GM19452 (cell line): ENCODE data around the gene SLC7A11.

Experiments used
- ATAC-seq: cut with Tn5 transposase; IDR thresholded peaks from one replicate; pipeline ENCODE4 v1.9.1; 2021; ENCODE audit not compliant: unreplicated experiment

Gene SLC7A11

DNA sequence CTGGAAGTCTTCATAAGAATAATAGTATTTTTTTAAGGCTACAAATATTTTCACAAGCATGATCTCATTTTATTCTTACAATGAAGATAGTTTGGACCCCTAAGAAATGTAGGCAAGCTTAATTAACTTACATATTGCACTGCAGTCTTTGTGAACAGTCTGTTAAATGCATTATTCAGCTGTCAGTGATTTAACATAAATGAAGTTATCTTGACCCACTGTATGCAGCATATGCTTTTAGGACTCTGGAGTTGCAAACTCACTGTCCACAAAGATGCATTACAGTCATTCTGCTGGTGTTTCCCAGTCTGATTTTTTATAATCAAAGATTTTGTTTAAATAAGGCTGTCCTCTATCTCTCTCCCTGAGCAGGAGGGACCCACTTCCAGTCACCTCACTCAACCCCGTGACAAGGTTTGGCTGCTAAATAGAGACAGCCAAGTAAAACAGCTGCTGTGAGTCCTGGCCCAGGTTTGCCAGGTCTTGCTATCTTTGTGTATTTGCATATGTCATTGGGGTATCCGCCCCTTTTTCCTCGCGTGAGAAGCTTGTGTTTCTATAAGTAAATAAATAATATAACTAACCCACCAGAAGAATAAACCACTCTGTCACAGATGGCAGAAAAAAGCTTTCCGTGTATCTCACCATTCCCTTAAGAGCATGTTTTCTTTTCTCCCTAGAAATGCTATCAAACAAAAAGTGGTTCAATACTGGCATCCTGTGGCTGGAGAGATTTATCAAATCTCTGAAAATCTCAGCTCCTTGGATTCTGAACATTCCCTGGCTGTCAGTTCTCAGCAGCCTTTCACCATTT is 67.0 kb downstream of the SLC7A11 start:
- ATAC-seq: no peak

DNA sequence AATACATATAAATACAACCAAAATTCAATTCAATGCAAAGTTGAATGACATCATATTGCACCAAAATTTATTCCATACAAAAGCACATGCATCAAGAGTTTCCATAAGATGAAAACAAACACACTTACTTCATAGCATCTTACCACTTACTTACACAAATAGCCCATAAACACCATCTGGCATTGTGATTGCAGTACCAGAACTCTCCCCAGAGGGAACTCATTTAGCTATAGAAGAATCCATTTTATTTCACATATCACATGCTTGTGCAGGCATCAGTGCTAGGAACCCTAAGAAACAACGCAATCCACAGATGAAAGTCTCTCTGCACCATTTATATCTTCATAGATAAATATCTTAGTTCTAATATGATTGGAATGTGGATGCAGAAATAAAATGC is 77.9 kb downstream of the SLC7A11 start:
- ATAC-seq: no peak

DNA sequence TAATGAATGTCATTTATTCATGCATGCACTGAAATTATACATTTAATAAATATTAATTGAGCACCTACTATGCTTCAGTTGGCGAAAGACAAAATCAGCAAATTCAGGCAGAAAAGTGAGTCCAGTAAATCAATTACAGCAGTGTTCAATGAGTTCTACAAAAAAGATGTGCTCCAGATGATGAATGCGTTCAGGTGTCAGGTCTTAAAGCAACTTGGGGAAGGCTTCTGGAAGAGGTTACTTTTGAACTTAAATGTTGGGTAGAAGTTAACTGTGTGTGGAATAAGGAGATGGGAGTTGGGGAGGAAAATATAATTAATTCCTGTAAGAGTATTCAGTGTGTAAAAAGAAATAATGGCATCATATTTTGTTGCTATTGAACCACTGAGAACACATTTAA is 79.0 kb downstream of the SLC7A11 start:
- ATAC-seq: no peak

DNA sequence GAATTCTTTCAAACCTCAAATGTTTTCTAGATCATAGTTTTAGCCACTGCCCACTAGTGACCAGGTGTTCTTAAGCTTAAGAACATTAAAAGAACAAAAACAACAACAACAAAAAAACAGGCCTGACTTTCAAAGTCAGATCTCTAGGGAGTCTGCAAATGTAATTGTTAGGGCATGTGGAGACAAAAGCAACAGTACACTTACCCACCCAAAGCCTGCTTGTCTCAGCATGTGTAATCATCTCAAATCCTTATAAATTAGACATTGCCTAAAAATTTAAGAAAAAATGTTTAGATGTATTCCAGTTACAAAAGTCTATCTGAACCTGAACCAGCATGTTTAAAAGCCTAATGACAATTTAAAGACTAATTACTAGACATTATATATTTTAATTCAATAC is 79.9 kb downstream of the SLC7A11 start:
- ATAC-seq: no peak

DNA sequence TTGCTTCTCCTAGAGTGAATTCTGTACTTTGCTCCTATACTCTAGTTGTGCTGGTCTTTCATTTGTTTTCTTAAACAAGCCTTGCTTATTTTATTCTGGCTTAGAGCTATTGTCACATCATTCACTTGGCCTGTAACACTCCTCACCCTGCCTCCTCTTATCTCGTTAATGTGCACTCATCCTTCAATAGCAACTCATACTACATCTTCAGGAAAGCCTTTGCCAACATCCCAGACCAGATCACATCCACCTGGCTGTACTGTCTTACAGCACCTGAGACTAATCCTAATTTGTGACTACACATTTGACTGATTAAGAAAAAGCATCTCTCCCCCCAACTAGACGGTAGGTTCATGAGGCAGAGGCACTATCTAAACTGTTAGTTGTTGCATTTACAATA is 80.8 kb downstream of the SLC7A11 start:
- no peak for ATAC-seq

DNA sequence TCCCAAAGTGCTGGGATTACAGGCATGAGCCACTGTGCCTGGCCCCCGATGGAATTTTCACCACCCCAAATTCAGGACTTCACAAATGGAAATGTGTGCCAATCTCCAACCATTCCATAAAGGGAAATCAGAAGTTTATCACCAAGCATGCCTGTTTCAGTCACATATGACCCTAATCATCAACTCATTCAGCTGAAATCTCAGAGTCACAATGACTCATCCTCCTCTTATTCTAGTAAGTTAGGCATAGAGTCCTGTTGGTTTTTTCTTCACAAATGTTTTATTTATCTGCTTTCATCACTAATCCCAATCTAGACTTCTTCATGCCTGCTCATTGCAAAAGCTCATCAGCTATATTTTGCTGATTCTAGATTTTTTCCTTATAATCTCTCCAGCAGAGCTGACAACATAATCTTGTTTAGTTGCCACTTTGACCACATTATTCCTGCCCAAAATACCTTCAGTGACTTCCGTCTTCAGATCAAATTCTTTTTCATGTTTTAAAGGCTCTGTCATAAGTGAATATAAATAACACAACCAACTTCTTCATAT is 83.3 kb downstream of the SLC7A11 start:
- ATAC-seq: no peak

DNA sequence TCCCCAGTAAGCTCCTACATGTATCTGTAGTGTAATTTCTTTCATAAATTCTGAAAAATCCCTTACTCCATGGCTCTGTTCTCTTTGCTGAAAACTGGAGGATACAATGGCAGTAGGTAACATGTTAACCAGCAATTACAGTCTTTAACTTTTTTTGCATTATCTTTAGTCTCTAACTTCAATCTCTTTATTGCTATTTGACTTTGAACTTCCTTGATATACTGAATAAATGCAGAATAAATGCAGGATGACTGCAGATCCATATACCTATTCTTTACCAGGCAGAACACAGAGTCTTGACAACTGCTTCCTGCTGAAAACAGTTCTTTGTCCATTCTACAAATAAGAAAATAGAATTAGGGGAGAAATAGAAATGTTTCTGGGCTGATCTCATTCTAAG is 101.3 kb downstream of the SLC7A11 start:
- no peak for ATAC-seq

DNA sequence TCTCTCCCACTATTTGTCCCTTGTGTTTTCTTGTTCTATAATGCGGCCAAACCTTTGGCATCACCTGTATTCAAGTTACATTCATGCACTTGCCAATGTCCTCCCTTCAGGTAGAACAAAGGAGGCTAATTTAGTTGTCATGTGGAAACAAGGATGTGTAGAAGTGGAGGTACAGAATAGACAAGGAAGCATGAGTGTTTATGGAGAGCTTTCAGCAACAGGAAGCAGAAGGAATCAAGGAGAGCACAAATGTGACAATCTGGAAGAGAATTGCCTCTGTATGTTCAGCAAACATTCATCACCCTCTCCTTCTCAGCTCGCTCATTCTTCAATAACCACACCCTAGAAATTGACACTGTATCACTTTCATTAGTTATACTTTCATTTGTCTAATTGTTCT is 103.4 kb downstream of the SLC7A11 start:
- no peak for ATAC-seq

DNA sequence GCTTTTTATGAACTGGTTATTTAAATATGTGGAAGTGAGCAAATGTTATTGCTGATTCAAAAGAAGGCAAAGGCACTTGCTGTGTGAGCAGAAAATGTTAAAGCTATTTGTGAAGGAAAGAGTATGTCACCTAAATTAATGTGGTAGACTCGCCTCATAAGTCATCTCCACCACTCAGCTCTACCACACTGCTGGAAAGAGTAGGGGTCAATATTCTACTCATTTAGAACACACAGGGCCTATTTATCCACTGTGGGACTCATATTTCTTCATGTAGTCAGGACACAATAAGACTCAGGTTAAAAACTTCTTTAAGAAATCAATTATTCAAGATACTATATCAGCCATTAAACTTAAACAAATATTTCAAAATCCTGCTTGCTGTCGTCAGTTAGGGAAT is 106.5 kb downstream of the SLC7A11 start:
- no peak for ATAC-seq

DNA sequence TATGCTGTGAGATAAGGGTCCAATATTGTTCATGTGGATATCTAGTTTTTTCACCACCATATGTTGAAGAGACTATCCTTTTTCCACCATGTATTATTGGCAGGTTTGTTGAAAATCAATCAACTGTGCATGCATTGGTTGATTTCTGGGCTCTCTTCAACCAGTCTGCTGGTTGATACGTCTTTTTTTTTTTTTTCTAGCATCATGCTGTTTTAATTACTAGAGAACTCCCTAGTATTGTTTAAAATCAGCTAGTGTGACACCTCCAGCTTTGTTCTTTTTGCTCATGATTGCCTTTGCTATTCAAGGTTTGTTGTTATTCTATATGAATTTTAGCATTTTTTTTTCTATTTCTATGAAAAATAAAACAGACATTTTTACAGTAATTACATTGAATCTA is 123.9 kb downstream of the SLC7A11 start:
- ATAC-seq: no peak

DNA sequence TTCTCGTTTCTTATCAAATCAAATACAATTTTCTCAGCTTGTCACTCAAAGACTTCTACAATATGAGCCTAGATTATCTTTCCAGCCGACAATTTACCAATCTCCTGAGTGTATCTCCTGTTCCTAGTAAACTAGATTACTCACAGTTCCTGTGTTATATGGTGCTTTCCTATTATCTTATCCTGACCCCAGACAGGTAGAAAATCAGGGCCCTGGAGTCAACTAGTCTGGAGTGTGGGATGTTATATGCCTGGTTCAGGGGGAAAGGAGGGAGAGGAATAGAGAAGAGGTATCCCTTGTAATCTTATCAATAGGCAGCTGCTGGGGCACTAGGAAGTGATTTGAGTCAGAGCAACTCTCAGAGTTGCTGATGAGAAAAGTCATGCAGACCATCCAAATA is 127.1 kb downstream of the SLC7A11 start:
- ATAC-seq: no peak

DNA sequence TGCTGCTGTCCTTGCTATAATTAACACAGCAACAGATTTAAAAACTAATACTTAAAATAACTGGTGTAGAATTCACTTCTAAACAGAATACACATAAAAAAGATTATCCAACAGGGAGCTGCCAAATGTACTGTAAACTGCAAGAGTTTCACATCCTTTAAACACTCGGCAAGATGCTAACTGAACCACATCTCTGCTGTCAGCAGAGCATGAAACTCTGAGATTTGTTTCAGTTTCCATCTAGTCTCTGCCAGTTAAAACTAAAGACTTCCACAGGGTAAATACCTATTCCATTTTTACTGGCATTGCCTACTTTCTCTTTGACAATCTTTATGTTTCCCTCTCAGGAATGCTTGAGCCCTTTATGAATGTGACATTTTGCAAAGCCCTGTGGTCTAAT is 127.7 kb downstream of the SLC7A11 start:
- ATAC-seq: peak; percentile 99
